HG03565 (cell line): ENCODE data around the gene EXOC2.

ENCODE experiments used
- ATAC-seq: cut with Tn5 transposase; IDR thresholded peaks from one replicate; pipeline ENCODE4 v1.9.1; 2021; ENCODE audit warnings: mild to moderate bottlenecking, moderate library complexity; ENCODE audit not compliant: unreplicated experiment

Gene EXOC2

GRCh38 chr6:474453-475185, 218.3 kb downstream of the EXOC2 start:
- ATAC-seq = peak; percentile 55

GRCh38 chr6:473768-474452, 219.0 kb downstream of the EXOC2 start:
- ATAC-seq = no peak

GRCh38 chr6:473356-473755, 219.6 kb downstream of the EXOC2 start:
- ATAC-seq = no peak

GRCh38 chr6:470901-471448, 222.0 kb downstream of the EXOC2 start:
- ATAC-seq = peak; percentile 32

GRCh38 chr6:470051-470900, 222.7 kb downstream of the EXOC2 start:
- ATAC-seq = no peak

DNA sequence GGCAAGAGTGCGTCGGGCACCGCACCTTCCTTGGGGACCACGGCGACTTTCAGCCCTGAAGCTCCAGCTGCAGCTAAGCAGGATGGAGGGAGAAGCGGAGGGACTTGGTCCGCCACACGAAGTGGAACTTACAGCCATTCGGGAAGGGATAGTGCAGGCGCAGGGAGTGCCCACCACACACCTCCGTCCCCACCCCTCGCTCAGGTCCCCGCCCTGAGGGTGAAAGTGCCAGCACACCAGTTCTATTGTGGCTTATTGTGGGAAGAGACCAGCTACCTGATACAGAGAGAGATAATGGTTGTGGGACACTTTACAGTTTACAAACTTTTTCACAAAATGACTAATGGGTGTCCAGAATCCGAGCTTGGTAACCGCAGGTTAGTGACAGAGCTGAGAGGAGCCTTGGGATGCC, 225.3 kb downstream of the EXOC2 start:
- no peak for ATAC-seq

DNA sequence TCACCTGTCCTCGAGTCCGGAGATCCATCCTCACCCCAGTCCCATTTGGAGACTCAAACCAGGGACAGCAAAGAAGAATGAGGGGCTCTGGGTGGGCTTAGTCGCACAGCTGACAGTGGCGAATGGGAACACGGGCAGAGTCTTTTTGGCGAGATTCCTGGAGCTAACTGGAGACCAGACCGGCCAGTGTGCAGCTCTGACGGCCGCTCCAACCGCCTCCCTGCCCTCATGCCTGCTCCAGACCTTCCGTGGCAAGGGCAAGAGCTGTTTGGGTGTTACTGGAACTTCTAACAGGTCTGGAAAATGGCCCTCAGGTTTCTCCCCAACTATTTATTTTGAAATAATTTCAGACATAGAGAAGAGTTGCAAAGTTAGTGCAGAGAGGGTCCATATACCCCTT, 225.8 kb downstream of the EXOC2 start:
- ATAC-seq = no peak

DNA sequence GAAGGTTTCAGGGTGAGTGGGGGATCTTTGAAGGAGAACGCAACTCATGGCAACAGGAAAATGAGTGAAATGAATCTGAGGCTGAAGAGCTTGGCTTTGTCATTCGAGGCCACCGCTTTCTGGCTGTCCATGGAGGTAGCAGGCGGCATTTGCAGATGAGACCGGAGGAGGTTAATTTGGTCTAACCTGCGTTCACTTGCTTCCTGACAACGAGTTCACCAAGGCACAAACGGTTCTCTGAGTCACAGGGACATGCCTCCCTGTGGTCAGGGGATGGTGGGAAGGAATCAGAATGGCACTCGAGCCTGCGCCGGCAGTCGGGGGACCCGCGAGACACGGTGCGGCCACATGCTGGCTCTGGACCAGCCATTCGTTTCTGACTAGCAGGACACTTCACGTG, 226.4 kb downstream of the EXOC2 start:
- ATAC-seq = no peak

- ATAC-seq = no peak
Observed at GRCh38 chr6:465531-466348, 227.2 kb downstream of the EXOC2 start.

DNA sequence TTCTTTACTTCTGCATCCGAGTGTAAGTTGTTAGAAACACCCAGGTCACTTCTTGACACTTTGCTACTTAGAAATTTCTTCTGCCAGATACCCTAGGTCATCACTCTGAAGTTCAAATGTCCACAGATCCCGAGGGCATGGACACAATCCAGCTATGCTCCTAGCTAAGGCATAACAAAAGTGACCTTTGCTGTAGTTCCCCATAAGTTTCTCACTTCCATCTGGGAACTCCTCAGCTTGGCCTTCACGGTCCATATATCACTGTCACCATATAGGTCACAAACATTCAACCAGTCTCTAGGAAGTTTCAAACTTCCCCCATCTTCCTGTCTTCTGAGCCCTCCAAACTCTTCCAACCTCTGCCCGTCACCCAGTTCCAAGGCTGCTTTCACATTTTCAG, 236.1 kb downstream of the EXOC2 start:
- no peak for ATAC-seq

- ATAC-seq = no peak
Observed at GRCh38 chr6:456358-456867, 236.5 kb downstream of the EXOC2 start.

DNA sequence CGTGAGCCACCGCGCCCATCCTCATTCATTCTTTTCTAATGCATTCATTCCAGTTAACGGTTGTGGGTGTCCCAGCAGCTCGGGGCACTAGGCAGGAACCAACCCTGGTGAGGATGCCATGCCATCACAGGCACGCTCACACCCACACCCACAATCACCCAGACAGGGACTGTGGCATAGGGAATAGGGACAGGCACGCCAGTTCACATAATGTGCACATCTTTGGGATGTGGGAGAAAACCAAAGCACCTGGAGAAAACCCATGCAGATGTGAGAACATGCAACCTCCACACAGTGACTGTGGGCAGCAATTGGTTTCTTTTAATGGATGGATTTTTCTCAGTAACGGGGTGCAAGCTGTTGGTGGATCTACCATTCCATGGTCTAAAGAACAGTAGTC, 237.1 kb downstream of the EXOC2 start:
- no peak for ATAC-seq

DNA sequence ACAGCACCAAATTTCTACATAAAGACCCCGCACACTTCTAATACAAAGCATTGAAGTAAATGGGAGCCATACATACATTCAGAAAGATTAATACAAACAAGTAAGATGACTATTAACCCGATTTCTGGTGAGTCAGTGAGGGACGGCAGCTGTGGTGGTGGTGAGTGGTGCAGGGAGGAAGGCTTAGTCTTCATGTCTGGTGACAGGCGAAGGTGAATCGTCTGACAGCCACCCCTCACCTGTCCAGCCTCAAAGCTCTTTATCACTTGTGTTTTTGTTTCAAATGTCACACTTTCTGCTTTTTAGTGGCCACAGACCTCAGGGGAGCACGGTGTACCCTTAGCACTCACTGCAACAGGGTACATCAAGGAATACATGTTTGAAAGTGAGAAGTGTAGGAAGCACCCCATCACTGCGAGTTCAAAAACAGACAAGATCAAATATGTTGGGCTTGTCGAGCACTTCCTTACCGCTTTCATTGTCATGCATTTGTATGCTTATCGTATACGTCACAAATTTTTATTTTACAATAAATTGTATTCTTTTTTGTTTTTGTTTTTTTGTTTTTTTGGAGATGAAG, 237.8 kb downstream of the EXOC2 start:
- no peak for ATAC-seq

- no peak for ATAC-seq
Observed at GRCh38 chr6:454148-454991, 238.6 kb downstream of the EXOC2 start.

DNA sequence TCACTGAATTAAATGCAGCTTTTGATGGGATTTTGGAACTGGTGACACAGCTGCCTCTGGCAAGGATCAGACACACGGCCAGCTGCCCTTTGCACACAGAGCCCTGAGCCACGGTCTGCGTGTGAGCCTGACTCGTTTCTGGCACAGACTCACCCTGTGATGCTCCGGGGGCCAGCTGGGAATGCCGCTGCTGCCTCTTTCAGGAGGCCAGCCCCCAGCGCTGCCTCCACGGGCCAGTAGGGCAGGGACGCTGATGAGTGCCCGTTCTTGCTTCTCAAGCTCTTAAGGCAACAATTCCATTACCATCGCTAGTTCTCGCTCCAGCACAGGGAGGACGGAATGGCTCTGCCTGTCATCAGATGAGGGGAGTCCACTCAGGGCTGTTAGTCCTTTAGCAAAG, 239.8 kb downstream of the EXOC2 start:
- ATAC-seq = no peak

- ATAC-seq = no peak
Observed at GRCh38 chr6:452301-453067, 240.5 kb downstream of the EXOC2 start.

- ATAC-seq = no peak
Observed at GRCh38 chr6:451847-452246, 241.1 kb downstream of the EXOC2 start.

DNA sequence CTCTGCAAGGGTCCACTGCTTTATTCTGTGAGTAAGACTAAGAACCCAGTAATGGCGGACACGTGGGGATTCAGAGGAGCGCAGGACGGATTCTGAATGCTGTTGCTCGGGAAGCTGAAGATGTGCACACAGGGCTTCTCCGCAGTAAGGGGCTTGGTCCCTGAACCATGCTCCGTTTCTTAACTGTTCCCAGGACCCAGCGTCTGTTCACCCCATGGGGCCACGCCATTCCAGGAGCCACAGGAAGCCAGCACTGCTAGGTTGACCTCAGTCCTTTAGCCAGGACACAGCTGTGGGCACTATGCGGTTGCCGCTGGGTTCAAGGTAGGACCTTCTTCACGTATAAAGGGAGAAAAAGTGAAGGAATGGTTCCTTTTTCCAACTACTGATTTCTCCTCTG, 241.6 kb downstream of the EXOC2 start:
- ATAC-seq = no peak
